ENCODE measurements around the gene MYH9.
"Not testable (repeated sequence)": the region's sequence is repeated elsewhere in the genome, so short reads cannot be mapped to it uniquely, and the experiment has no call there.

Gene MYH9

DNA sequence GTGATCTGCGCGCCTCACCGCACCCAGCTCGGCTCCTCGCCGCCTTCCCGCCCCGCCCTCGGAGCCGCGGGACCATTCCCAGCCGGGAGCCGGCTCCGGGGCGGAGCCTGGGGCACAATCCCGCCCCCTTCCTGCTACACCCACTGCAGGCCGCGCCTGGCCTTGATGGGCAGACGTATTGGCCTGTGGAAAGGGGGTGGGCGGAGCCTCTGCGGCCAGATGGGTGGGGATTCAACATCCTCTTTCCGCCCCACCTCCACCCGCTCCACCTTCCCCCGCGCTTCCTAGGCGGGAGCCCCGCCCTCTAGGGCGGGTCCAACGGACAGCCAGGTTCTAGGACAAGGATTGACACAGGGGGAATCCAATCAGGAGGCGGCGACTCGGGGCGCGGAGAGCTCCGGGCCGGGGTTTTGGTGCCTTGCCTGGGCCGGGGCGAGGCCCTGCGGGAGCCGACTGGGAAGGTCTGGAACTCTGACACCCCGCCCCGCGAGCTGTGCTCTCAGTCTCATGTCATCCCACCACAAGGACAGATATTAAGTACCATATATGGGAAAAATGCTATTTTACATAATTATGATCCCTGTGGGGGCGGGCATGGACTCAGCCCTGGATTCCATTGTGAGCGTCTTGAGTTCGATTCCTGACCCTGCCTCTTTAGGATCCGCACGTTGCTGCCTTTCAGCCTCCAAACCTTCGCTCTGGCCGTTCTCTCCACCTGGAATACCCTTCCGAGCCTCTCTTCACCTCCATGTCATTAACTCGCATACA, at the start of gene MYH9:
TSS of gene MYH9 (minus strand) at position 9 of the 768 bp plus-strand sequence. CDS start 38,731 bp downstream, outside the sequence.
- peak; percentile 94 for DNase-seq (ENCODE audit: low read depth, low spot score)

DNA sequence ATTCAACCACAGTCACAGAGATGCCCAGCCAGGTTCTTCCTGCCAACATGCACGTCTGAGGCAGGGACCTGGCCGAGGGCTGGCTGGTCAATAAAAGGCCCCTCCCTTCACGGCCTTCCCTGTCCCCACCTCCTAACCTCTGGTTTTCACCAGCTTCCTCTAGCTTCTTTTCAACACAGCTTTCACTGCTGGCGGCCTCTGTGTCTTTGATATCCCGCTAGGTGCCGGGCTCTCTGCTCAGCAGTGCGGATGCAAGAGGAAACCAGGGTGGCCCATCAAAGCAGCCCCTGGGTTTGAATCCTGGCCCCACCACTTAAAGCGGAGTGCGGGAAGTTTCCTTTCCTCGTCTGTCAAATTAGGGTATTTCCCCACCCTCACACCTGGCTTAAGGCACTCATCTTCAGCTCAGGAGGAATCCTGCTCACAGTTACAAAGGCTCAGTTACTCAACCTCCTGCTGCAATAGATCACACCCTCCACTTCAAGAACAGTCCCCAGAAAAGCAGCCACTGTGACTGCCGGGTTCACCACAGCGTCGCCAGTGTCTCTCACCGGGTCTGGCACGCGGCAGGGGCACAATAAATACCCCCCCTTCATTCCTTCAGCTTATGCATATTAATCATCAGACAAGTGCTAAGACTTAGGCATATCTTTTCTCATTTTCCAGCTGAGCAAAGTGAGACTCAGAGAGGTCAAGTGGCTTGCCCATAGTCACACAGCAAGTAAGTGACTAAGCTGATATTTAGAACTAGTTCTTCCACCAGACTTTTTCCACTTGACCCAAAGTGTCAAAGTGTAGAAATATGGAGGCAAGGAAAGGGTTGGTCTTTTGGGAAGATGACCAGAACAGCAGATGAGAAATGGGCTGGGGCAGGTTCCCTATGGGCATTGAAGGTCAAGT, 48.0 kb upstream of the MYH9 start:
- no peak for DNase-seq (ENCODE audit: low read depth, low spot score)

DNA sequence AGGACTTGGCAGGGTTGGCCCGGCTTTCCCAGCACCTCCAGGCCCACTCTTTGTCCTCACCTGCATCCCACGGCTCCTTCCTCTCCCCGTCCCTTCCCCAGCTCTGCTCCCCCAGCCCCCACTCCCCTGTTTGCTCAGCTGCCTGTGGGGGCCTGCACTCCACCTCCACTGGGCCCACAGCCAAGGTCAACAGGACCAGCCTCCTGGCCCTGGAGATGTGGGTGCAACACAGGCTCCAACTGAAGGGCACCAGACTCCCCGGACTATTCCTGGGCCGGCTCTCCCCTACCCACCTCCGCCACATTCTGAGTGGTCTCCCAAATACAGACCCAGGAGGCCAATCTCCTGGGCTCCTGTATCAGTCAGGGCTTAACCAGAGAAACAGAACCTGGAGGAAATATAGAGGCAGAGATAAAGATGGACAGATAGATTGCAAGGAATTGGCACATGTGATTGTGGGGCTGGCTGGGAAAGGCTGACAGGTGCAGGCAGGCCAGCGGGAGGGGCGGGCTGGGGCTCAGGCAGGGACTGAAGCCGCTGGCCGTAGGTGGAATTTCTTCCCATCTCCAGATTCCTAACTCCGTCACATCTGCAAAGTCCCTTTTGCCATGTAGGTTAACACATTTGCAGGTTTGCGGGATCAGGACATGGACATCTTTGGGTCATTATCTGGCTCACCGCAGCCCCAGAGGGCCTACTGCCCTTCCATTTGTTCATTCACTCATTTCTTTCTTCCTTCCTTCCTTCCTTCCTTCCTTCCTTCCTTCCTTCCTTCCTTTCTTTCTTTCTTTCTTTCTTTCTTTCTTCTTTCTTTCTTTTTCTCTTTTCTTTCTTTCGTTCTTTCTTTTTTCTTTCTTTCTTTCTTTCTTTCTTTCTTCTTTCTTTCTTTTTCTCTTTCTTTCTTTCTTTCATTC, 45.8 kb upstream of the MYH9 start:
- DNase-seq (ENCODE audit: low read depth, low spot score): no peak

DNA sequence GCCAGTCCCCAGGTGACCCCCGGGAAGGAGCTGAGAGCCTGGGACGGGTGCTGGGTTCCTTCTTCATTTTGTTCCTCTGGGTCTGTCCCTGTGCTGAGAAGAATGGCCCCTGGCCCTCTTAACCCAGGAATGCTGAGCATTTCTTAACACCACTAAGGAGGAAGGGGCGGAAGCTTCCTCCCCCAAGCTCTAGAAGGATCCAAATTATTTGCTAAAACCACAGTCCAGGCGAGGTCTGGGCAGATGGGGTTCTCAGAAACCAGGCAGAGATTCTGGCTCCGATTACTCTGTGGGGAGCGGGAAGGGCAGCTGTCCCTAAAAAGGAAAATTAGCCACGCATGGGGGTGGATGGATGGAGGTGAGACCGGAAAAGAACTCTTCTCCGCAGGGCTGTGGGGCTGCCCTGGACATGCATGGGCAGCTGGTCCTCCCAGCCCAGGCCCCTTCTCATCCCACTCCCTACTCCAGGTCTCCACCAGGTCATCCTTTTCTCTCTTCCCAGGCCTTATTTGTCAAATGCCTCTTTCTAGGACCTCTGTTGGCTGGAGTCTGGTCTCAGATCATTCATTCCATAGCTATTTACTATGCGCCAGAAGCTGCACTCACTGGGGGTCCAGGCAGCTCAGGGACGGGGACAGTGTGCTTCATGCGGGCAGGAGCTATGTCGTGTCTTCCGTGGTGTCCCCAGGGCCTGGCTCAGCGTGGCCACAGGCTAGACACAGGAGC, 45.0 kb upstream of the MYH9 start:
- DNase-seq (ENCODE audit: low read depth, low spot score): no peak

DNA sequence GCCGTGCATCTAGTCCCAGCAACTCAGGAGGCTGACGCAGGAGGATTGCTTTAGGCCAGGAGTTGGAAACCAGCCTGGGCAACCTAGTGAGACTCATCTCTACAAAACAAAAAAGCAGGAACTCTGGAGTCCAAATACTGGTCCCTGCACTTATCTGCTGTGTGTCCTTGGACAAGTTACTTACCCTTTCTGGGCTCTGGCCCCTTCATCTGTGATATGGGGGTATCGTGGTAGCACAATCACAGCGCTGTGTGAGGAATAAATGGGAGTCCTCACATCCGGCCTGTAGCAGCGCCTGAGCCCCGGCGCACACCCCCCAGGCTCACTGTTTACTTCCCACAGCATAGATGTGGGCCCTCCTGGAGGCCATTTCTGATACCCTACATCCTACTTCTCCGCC, 44.2 kb upstream of the MYH9 start:
- DNase-seq (ENCODE audit: low read depth, low spot score): no peak

DNA sequence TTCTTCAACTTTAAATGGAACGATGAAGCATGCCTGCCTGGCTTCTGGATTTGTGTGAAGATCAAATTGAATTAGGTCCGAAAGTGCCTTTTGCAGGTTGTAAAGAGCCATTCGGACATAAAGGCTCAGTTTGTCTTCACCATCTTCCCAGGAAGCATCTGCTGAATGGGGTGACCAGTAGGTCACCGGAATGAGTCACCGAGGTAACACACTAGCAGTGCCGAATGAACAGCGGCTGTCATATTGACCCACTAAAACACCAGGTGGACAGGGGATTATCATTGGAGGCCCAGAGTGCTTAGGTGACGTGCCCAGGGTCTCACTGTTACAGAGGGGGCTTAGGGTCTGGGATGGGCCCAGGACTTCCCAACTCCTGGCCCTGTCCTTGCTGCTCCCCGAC, 43.1 kb upstream of the MYH9 start:
- no peak for DNase-seq (ENCODE audit: low read depth, low spot score)

DNA sequence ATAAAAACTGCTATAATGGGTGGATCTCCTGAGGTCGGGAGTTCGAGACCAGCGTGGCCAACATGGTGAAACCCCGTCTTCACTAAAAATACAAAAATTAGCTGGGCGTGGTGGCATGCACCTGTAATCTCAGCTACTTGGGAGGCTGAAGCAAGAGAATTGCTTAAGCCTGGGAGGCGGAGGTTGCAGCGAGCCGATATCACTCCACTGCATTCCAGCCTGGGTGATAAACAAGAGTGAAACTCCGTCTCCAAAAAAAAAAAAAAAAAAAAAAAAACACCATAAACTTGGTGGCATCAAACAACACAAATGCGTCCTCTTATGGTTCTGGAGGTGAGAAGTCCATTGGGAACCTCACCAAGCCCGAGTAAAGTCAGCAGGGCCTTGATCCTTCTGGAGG, 40.2 kb upstream of the MYH9 start:
- DNase-seq (ENCODE audit: low read depth, low spot score): not testable (repeated sequence)

DNA sequence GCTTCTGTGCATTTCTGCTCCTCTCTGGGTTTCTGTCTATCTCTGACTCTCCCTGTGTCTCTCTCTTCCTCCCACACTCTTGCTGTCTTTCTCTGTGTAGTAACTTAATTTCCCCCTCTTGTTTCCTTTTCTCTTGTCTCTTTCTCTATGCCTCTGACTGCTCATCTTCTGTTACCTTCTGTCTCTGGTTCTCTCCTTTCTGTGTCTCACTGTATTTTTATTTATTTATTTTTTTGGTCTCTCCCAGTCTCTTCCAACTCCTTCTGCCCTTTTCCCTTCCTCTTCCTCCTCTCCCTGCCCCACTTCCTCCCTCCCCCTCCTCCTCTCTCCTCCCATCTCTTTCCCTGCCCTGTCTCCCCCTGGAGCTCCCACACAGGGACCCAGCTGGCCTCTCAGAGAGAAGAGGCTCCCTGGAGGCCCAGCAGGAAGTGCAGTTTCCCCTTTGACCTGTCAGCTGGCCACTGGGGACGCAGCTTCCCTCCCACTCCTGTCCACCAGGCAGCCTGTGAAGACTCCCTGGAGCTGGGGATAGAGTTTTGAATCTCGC, 38.3 kb upstream of the MYH9 start:
- no peak for DNase-seq (ENCODE audit: low read depth, low spot score)

DNA sequence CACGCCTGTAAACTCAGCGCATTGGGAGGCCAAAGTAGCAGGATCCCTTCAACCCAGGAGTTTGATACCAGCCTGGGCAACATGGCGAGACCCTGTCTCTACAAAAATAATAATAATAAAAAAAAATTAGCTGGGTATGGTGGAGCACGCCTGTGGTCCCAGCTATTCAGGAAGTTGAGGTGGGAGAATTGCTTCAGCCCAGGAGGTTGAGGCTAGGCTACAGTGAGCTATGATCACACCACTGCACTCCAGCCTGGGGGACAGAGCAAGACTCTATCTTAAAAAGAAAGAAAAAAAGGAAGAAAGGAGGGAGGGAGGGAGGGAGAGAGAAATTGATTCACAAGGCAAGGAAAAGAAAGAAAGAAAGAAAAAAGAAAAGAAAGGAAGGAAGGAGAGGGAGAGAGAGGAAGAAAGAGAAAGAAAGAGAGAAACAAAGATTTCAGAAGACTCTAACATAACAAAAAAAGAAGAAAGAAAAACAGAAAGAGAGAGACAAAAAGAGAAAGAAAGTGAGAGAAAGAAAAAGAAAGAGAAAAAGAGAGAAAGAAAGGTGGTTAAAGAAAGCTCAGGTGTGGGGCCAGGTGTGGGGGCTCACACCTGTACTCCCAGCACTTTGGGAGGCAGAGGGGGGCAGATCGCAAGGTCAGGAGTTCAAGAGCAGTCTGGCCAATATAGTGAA, 37.3 kb upstream of the MYH9 start:
- no peak for DNase-seq (ENCODE audit: low read depth, low spot score)

DNA sequence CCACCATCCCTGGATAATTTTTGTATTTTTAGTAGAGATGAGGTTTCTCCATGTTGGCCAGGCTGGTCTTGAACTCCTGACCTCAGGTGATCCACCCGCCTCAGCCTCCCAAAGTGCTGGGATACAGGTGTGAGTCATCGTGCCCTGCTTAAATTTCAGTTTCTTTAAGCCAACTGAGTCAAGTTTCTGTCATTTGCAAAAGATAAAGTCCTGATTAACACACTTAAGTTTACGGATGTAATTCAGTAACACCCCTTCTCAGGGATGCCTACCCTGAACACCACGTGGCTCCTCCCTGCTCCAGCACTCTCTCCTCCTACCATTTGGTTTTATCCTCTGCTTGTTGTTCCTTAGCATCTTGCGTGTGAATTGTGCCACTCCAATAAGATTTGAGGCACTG, 36.7 kb upstream of the MYH9 start:
- DNase-seq (ENCODE audit: low read depth, low spot score): not testable (repeated sequence)

DNA sequence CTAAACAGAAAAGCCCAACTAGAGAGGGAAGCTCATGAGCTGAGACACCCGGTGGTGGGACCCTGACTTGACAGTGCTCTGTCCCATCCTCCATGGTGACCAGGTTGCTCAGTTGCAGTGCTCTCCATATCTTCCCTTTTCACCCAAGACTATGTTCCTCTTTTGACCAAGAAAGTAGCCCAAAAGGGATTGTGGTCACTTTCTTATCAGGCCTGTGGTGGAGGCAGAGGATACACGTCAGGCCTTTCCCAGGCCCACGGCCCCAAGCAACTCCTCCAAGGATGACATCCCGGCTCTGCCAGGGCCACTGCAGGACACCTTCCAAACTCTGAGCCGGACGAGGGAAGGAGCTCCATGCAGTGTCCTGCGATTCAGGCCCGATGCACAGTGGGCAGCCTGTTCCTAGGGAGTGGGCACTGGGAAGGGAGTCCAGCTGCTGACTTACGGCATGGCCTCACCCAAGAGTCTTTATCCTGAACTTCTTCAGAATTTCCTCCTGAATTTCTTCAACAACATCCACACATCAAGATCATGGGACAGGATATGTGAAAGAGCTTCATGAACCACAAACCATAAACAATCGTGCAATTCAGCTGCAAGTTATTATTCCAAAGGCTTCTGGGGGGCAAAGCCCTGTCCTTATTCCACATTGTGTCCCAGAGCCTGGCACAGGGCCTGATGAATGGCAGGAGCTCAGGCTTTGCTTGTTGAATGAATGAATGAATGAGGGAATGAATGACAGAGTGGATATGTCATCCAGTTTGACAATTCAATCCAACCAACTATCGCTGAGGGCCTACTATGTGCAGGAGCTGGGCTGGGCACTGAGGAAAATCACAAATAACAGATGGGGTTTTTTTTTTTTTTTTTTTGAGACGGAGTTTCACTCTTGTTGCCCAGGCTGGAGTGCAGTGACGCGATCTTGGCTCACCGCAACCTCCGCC, 36.0 kb upstream of the MYH9 start:
- DNase-seq (ENCODE audit: low read depth, low spot score): no peak

DNA sequence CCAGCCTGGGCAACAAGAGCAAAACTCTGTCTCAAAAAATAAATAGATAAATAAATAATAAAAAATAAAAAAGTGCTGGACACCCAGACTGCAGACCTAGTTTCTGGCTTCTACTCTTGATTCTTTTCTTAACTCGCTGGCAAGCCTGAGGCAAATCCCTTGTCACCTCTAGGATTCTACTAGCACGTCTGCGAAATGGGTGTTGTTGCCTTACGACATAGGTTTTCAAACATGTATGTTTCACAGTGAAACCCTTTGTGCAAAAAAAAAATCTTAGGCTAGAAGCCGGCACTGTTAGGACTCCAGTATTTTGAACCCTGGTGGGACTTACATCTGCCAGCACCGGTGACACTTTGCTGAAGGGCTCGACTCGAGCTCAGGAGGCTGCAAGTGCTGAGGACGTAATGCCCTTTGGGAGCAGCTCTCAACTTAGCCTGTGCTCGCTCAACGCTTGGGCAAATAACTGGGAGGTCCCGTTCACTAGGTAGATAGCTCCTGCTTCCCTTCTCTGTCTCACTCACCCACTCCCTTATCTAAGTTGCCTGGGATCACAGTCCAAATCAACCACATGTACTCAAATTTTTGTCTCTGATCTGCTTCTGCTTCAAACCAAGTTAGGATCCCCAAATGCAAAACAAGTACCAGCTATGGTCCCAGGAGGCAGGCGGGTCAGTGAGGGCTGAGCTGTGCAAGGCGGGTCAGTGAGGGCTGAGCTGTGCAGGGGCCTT, 34.7 kb upstream of the MYH9 start:
- DNase-seq (ENCODE audit: low read depth, low spot score): no peak

DNA sequence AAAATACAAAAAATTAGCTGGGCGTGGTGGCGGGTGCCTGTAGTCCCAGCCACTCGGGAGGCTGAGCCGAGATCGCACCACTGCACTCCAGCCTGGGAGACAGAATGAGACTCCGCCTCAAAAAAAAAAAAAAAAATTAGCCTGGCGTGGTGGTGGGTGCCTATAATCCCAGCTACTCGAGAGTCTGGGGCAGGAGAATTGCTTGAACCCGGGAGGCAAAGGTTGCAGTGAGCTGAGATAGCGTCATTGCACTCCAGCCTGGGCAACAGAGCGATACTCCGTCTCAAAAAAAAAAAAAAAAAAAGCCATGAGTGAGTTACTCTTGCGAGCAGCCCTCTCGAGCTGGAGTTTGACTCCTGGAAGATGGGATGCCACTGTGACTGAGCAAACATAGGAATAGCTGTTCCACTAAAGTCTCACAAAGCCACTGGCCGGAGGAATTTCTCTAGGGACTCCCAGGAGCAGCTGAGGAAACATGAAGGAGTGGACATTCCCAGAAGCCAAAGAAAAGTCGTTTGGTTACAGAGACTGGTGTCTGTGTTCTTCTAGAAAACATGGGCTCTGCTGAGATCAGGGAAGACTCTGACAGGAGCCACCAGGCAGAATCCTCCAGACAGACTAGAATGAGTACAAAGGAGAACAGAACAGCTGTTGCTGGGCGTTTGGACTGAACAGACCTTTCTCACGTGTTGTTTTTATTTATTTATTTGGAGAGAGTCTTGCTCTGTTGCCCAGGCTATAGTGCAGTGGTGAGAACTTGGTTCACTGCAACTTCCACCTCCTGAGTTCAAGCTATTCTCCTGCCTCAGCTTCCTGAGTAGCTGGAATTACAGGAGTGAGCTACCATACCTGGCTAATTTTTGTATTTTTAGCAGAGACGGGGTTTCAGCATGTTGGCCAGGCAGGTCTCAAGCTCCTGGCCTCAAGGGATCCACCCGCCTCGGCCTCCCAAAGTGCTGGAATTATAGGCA, 32.4 kb upstream of the MYH9 start:
- DNase-seq (ENCODE audit: low read depth, low spot score): no peak

DNA sequence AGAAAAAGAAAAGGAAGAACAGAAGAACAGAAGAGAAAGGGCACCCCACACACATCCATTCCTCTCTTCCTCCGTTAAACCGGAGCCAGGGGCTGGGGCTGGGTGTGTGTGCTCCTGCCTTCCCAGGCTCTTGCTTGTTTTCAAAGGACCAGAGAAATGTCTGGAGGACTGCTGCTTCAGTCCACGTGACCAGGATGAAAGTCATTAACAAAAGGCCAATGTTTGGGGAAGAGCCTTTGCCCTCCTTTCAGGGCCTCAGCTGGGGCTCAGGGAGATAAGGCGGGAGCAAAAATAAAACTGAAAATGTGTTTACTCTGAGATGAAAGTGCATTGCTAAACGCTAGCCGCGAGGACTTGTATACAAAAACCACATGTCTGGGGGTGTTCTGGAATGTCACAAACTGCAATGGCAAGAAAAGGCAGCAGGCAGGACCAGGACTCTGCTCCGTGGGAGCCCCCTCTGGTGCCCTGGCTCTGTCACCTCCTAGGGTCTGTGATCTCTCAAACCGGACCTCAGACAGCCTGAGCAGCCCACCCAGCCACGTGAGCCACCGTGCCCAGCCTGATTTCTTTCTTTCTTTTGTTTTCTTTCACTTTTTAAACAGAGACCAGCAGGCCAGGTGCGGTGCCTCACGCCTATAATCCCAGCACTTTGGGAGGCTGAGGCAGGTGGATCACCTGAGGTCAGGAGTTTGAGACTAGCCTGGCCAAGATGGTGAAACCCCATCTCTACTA, 31.6 kb upstream of the MYH9 start:
- no peak for DNase-seq (ENCODE audit: low read depth, low spot score)

DNA sequence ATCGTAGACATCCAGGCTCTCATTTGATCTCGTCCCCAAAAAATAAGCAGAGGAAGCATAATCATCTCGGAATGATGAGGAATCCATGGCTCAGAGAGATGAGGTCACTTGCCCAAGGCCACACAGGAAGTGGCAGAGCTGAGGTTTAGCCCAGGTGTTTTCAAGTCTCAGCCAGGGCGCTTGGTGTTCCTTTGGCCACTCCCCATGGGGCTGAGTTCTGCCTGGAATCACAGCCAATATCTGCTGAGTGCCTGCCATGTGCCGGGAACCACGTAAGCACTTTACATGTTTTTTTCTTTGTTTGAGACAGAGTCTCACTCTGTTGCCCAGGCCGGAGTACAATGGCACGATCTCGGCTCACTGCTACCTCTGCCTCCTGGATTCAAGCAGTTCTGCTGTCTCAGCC, 29.5 kb upstream of the MYH9 start:
- no peak for DNase-seq (ENCODE audit: low read depth, low spot score)

DNA sequence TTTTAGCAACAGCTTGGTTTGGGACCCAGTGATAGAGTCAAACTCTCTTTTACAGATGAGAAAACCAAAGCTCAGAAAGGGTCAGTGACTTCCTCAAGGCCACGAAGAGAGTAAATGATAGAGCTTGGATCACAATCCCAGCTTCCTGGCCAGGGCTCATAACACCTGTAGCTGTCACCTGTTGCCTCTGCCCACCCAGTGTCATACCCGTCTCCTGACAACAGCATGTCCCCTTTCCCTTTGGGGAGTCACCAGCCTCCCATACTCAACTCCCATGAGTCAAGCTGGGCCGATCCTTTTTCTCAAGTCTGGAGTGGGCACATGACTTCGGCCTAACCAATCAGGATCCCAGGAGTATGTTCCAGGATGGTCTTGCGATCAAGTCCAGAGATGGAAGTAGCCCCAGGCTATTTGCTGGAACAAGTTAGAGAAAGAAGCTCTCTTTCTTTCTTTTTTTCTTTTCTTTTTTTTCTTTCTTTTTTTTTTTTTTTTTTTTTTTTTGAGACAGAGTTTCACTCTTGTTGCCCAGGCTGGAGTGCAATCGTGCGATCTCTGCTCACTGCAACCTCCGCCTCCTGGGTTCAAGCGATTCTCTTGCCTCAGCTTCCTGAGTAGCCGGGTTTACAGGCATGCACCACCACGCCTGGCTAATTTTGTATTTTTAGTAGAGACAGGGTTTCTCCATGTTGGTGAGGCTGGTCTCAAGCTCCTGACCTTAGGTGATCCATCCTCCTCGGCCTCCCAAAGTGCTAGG, 27.8 kb upstream of the MYH9 start:
- no peak for DNase-seq (ENCODE audit: low read depth, low spot score)
